ENCODE results near the gene FAM210A. TPM values are rescaled to one million over a fixed set of nuclear protein-coding genes. Genes with fewer than 3 reads are reported as not detected.
"Not testable (repeated sequence)": the region's sequence is repeated elsewhere in the genome, so short reads cannot be mapped to it uniquely, and the experiment has no call there.

FAM210A gene
- total RNA-seq, 4 donors from 2014 or later, result 13.8 to 31.5 (median 20.4) TPM

GRCh38 chr18:13756671-13757070 lies 30.3 kb upstream of the FAM210A start:
- no peak for DNase-seq
- H3K36me3 ChIP-seq, result no peaks in the 10 kb centered on the region
- no peaks in the 10 kb centered on the region for H3K4me1 ChIP-seq
- no peak overlapping the region for H3K27ac ChIP-seq
- TF ChIP-seq CTCF (IDR thresholded peaks at IDR 0.05), result no peak
- TF ChIP-seq POLR2A (IDR thresholded peaks at IDR 0.05), result no peak
- H3K9me3 ChIP-seq, result no peaks in the 10 kb centered on the region
- no peak overlapping the region for H3K4me3 ChIP-seq
- no peaks in the 10 kb centered on the region for H3K27me3 ChIP-seq
- intact Hi-C loops (cut with DNase I; ENCODE audit: low total_unique reads), result no loop called here

- no peak for DNase-seq
- Histone ChIP-seq H3K4me1 (no peaks in the 10 kb centered on the region), H3K9me3 (no peaks in the 10 kb centered on the region), H3K27me3 (no peaks in the 10 kb centered on the region), H3K4me3 (no peak overlapping the region), H3K27ac (no peak overlapping the region), H3K36me3 (no peaks in the 10 kb centered on the region)
- intact Hi-C loops (cut with DNase I; ENCODE audit: low total_unique reads), result no loop called here
- TF ChIP-seq CTCF (IDR thresholded peaks at IDR 0.05), result no peak
- no peak for TF ChIP-seq POLR2A (IDR thresholded peaks at IDR 0.05)
These were observed 29.9 kb upstream of the FAM210A start for GRCh38 chr18:13756261-13756660.

DNA sequence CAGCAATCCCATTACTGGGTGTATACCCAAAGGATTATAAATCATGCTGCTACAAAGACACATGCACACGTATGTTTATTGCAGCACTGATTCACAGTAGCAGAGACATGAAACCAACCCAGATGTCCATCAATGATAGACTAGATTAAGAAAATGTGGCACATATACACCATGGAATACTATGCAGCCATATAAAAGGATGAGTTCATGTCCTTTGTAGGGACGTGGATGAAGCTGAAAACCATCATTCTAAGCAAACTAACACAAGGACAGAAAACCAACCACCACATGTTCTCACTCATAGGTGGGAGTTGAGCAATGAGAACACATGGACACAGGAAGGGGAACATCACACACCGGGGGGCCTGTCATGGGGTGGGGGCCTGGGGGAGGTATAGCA lies 25.2 kb upstream of the FAM210A start:
- H3K4me1 ChIP-seq; intact Hi-C loops (cut with DNase I; ENCODE audit: low total_unique reads); H3K27me3 ChIP-seq; H3K27ac ChIP-seq; H3K9me3 ChIP-seq; H3K4me3 ChIP-seq; DNase-seq; H3K36me3 ChIP-seq: not testable (repeated sequence)

GRCh38 chr18:13746633-13747032 lies 20.3 kb upstream of the FAM210A start:
- intact Hi-C loops (cut with DNase I; ENCODE audit: low total_unique reads), result no loop called here
- Histone ChIP-seq H3K9me3 (no peaks in the 10 kb centered on the region), H3K4me1 (no peaks in the 10 kb centered on the region), H3K4me3 (no peak overlapping the region), H3K27ac (no peak overlapping the region), H3K36me3 (no peaks in the 10 kb centered on the region), H3K27me3 (no peaks in the 10 kb centered on the region)
- DNase-seq, result no peak
- TF ChIP-seq CTCF (IDR thresholded peaks at IDR 0.05), result no peak
- no peak for TF ChIP-seq POLR2A (IDR thresholded peaks at IDR 0.05)

- no peaks in the 10 kb centered on the region for H3K27me3 ChIP-seq
- H3K36me3 ChIP-seq, result no peaks in the 10 kb centered on the region
- intact Hi-C loops (cut with DNase I; ENCODE audit: low total_unique reads), result no loop called here
- DNase-seq, result no peak
- no peaks in the 10 kb centered on the region for H3K9me3 ChIP-seq
- no peak overlapping the region for H3K4me3 ChIP-seq
- no peaks in the 10 kb centered on the region for H3K4me1 ChIP-seq
- no peak overlapping the region for H3K27ac ChIP-seq
- TF ChIP-seq CTCF (IDR thresholded peaks at IDR 0.05), result no peak
- TF ChIP-seq POLR2A (IDR thresholded peaks at IDR 0.05), result no peak
These were observed 19.3 kb upstream of the FAM210A start for GRCh38 chr18:13745696-13746095.

GRCh38 chr18:13735681-13736080 lies 9.3 kb upstream of the FAM210A start:
- Histone ChIP-seq H3K9me3 (no peaks in the 10 kb centered on the region), H3K4me3 (no peak overlapping the region), H3K27ac (no peak overlapping the region), H3K36me3 (no peaks in the 10 kb centered on the region), H3K27me3 (no peaks in the 10 kb centered on the region), H3K4me1 (no peaks in the 10 kb centered on the region)
- no peak for TF ChIP-seq POLR2A (IDR thresholded peaks at IDR 0.05)
- no peak for TF ChIP-seq CTCF (IDR thresholded peaks at IDR 0.05)
- intact Hi-C loops (cut with DNase I; ENCODE audit: low total_unique reads), result no loop called here
- DNase-seq, result no peak

All from uterus (tissue), 4 donors.